ENCODE data around the gene KCNQ1. TPM values are rescaled to one million over a fixed set of nuclear protein-coding genes. Genes with fewer than 3 reads are reported as not detected.

The KCNQ1 gene
- total RNA-seq, 4 donors from 2014 or later = 2.6 to 12.7 (median 4.9) TPM

DNA sequence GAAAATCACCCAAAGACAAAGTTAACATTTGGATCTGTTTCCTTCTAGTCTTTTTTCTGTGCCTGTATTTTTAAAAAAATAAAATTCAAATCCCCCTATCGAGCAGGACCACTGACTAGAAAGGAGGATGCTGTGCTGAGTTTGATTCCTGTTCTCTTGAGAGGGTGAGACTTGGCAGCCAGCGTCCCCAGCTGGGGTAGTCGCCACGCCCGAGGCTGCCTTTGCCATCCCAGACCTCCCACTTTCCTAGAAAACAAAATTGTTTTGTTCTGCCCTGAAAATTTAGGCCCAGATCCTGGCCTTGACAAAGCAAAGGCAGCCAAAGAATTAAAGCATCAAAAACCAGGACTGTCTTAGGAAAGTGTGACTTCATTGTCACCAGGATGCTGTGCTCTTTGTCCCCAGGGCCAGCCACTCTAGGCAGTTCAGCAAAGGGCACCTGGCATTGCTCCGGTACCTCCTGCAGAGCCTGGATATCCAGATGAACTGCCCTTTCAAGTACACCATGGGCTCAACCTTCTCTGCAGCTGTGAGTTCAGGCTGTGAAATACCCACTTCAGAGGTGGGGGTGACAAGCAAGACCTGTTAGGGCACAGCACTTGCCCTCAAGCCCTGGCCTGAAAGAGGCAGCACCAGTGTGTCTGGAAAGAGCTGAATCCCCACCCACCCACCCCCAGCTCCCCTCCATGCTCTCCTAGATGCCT lies 210.4 kb downstream of the KCNQ1 start:
- Histone ChIP-seq H3K4me1 (no peaks in the 10 kb centered on the region), H3K9me3 (peaks cover 0 to 83% (median 0%) of the 10 kb centered on the region in 3 donors)

DNA sequence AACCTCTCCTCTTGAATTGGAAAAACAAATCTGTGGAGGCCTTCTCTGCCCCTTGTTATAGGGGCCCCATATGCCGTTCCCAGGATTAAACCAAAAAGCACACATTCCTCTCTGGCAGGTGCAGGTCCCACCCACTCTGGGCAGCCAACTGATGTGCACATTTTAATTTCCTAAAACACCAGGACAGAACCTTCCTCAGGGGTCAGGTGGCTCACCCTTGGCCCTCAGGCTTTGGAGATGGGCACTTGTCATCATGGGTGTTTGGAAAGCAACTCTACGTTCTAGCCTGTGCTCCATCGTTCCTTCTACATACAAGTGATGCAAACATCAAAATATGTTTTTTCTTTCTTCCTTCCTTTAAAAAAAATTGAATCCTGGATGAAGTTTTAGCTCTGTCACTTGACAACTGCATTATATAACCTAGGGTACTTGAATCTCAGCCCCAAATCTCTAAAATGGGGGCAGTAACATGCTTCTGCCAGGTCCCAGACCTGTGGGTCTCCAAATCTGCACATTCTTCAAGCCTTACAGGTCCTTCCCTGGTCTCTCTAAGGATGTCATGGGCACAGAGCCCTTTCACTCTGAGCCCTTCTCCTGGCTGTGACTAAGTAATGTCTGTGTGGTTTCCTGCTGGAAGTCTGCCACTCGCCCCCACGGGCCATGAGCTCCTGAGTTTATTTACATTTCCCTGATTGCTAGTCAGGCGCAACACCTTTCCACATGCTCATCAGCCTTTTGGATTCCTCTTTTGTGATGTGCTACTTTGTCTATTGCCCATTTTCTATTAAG lies 211.2 kb downstream of the KCNQ1 start:
- WGBS, 2 donors (ENCODE audit: low coverage in 1 of 2) = 59 to 64% methylated on average over 5 of the region's 6 CpGs
- Histone ChIP-seq H3K36me3 (no peaks in the 10 kb centered on the region), H3K9me3 (peaks cover 0 to 83% (median 0%) of the 10 kb centered on the region in 3 donors), H3K27me3 (no peaks in the 10 kb centered on the region), H3K27ac (no peak overlapping the region), H3K4me3 (no peak overlapping the region), H3K4me1 (no peaks in the 10 kb centered on the region)
- TF ChIP-seq POLR2AphosphoS5 (IDR thresholded peaks at IDR 0.05) (no peak), POLR2A (IDR thresholded peaks at IDR 0.05) (no peak), EP300 (IDR thresholded peaks at IDR 0.05) (no peak)
- TF ChIP-seq, protein P1, sequence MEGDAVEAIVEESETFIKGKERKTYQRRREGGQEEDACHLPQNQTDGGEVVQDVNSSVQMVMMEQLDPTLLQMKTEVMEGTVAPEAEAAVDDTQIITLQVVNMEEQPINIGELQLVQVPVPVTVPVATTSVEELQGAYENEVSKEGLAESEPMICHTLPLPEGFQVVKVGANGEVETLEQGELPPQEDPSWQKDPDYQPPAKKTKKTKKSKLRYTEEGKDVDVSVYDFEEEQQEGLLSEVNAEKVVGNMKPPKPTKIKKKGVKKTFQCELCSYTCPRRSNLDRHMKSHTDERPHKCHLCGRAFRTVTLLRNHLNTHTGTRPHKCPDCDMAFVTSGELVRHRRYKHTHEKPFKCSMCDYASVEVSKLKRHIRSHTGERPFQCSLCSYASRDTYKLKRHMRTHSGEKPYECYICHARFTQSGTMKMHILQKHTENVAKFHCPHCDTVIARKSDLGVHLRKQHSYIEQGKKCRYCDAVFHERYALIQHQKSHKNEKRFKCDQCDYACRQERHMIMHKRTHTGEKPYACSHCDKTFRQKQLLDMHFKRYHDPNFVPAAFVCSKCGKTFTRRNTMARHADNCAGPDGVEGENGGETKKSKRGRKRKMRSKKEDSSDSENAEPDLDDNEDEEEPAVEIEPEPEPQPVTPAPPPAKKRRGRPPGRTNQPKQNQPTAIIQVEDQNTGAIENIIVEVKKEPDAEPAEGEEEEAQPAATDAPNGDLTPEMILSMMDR (IDR thresholded peaks at IDR 0.05) = no peak
- no peak for ATAC-seq

More for the DNA sequence above, 210.4 kb downstream of the KCNQ1 start:
- no peaks in the 10 kb centered on the region for H3K27me3 ChIP-seq
- TF ChIP-seq POLR2AphosphoS5 (IDR thresholded peaks at IDR 0.05) = no peak
- no peak for TF ChIP-seq EP300 (IDR thresholded peaks at IDR 0.05)
- TF ChIP-seq, protein P1 (IDR thresholded peaks at IDR 0.05) = no peak
- TF ChIP-seq POLR2A (IDR thresholded peaks at IDR 0.05) = no peak
- no peak overlapping the region for H3K27ac ChIP-seq
- H3K36me3 ChIP-seq = no peaks in the 10 kb centered on the region
- no peak for ATAC-seq
- 92% methylated on average over 5 of the region's 6 CpGs; no CpG with 5 or more reads in 1 of the 2 donors for WGBS, 2 donors (ENCODE audit: low coverage in 1 of 2)
- no peak overlapping the region for H3K4me3 ChIP-seq

DNA sequence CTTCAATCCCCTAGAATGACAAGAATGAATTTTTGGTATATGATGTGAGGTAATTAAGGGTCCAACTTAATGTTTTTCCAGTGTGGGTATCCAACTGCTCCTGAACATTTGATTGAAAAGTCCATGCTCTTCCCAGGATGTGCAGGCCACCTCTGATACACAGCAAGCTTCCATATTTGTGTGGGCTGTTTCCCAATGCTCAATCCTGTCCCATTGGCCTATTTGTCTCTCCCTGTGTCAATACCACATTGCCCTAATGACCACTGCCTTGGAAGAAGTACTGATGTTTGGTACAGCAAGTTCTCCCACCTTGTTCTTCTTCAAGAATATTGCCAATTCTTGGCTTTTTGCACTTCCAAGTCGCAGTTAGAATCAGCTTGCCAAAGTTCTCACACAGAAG lies 212.1 kb downstream of the KCNQ1 start:
- peaks cover 0 to 7% of the 10 kb centered on the region in 2 donors for H3K36me3 ChIP-seq
- no peak overlapping the region for H3K27ac ChIP-seq
- H3K4me3 ChIP-seq = no peak overlapping the region
- WGBS, 2 donors (ENCODE audit: low coverage in 1 of 2) = 73 to 85% methylated on average over 1 of the region's 1 CpG
- ATAC-seq = no peak
- TF ChIP-seq, protein P1 (IDR thresholded peaks at IDR 0.05) = no peak
- no peak for TF ChIP-seq EP300 (IDR thresholded peaks at IDR 0.05)
- no peak for TF ChIP-seq POLR2A (IDR thresholded peaks at IDR 0.05)
- TF ChIP-seq POLR2AphosphoS5 (IDR thresholded peaks at IDR 0.05) = no peak
- H3K27me3 ChIP-seq = no peaks in the 10 kb centered on the region
- no peaks in the 10 kb centered on the region for H3K4me1 ChIP-seq
- peaks cover 0 to 83% (median 0%) of the 10 kb centered on the region in 3 donors for H3K9me3 ChIP-seq

DNA sequence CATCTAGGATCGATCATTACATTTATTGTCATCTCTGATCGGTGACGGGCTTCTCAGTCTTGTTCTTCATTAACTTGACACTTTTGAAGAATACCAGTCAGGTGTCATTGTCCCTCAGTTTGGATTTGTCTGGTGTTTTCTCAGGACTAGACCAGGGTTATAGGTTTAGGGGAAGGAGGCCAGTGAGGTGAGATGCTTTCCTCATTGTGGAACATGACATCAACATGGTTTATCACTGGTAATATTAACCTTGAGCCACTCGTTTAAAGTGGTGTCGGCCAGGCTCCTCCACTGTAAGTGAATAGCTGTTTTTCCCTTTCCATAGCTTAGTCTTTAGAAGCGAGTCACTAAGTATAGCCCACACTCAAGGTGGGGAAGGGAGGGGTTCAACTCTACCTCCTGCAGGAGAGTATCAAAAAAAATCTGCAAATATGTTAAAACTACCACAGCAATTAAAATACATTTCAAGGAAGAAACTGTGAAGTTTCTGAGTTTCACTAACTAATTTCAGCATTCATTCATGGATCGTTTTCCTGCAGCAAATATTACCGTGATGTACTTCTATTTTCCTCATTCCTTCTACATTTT lies 213.0 kb downstream of the KCNQ1 start:
- Histone ChIP-seq H3K9me3 (peaks cover 0 to 81% (median 0%) of the 10 kb centered on the region in 3 donors), H3K4me1 (no peaks in the 10 kb centered on the region), H3K4me3 (no peak overlapping the region), H3K27ac (no peak overlapping the region), H3K27me3 (no peaks in the 10 kb centered on the region), H3K36me3 (peaks cover 0 to 10% of the 10 kb centered on the region in 2 donors)
- no peak for ATAC-seq
- WGBS, 2 donors (ENCODE audit: low coverage in 1 of 2) = 86 to 91% methylated on average over 8 of the region's 8 CpGs
- TF ChIP-seq POLR2A (IDR thresholded peaks at IDR 0.05) (no peak), EP300 (IDR thresholded peaks at IDR 0.05) (no peak), POLR2AphosphoS5 (IDR thresholded peaks at IDR 0.05) (no peak)
- TF ChIP-seq, protein P1 (IDR thresholded peaks at IDR 0.05) = no peak

Data from gastroesophageal sphincter (tissue), 4 donors.